ENCODE results near the gene SORCS2. TPM values are rescaled to one million over a fixed set of nuclear protein-coding genes. Genes with fewer than 3 reads are reported as not detected.

SORCS2 gene
- total and polyA plus RNA-seq, 2 of the 13 experiments (the other 11 are each of a cell fraction or from before 2014, with no cell fraction given), result 0.82 to 1.0 TPM

GRCh38 chr4:7754565-7755262 is 562.4 kb downstream of the SORCS2 start (continued):
- TF ChIP-seq RFX3 (CRISPR knock-in tag; IDR thresholded peaks at IDR 0.05), result no peak
- TF ChIP-seq TFDP1 (CRISPR knock-in tag; IDR thresholded peaks at IDR 0.05; ENCODE audit: borderline replicate concordance), result no peak
- TF ChIP-seq ZSCAN31 (CRISPR knock-in tag; IDR thresholded peaks at IDR 0.05; ENCODE audit: low read depth), result no peak

- TF ChIP-seq MYC (CRISPR knock-in tag; IDR thresholded peaks at IDR 0.05; ENCODE audit: borderline replicate concordance) (no peak), HOXA7 (CRISPR knock-in tag; IDR thresholded peaks at IDR 0.05) (no peak), CCDC6 (CRISPR knock-in tag; IDR thresholded peaks at IDR 0.05) (no peak), MTF2 (CRISPR knock-in tag; IDR thresholded peaks at IDR 0.05; ENCODE audit: borderline replicate concordance) (no peak), SIX4 (CRISPR knock-in tag; IDR thresholded peaks at IDR 0.05) (no peak), ZNF543 (CRISPR knock-in tag; IDR thresholded peaks at IDR 0.05) (no peak), HNRNPUL1 (IDR thresholded peaks at IDR 0.05; ENCODE audit: low read depth, low read length) (no peak), HNRNPL (IDR thresholded peaks at IDR 0.05; ENCODE audit: low read depth, low read length) (no peak), KDM3A (CRISPR knock-in tag; IDR thresholded peaks at IDR 0.05; ENCODE audit: low read depth) (no peak), ZSCAN31 (CRISPR knock-in tag; IDR thresholded peaks at IDR 0.05; ENCODE audit: low read depth) (no peak), GMEB2 (CRISPR knock-in tag; IDR thresholded peaks at IDR 0.05; ENCODE audit: low read depth) (no peak), EHMT2 (IDR thresholded peaks at IDR 0.05; ENCODE audit: borderline replicate concordance, low read depth, low read length) (no peak)
- Histone ChIP-seq H3K9me3 (ENCODE audit: low read length) (no peaks in the 10 kb centered on the region), H3K27ac (ENCODE audit: extremely low read length, insufficient read depth, low read length) (no peak overlapping the region), H3K79me2 (ENCODE audit: insufficient read depth, low read length) (no peaks in the 10 kb centered on the region), H3K4me3 (replicated peaks in 1 of 3; ENCODE audit: insufficient read depth in 1 of 3, low read depth in 2 of 3, low read length in 3 of 3) (no peak overlapping the region), H3K36me3 (replicated peaks in 1 of 2; ENCODE audit: control insufficient read depth in 1 of 2, insufficient read depth in 2 of 2, low read length in 2 of 2) (no peaks in the 10 kb centered on the region), H4K20me1 (ENCODE audit: insufficient read depth, low read length) (no peaks in the 10 kb centered on the region), H3K4me1 (ENCODE audit: insufficient read depth, low read length) (peaks cover 37% of the 10 kb centered on the region), H3K9ac (ENCODE audit: insufficient read depth, low read depth, low read length) (no peak overlapping the region), H3K27me3 (ENCODE audit: control insufficient read depth in 1 of 2, insufficient read depth in 2 of 2, low read length in 2 of 2) (no peaks in the 10 kb centered on the region), H3K4me2 (ENCODE audit: low read depth, low read length) (no peak overlapping the region), H2AFZ (ENCODE audit: low read length) (no peak overlapping the region)
- CTCF ChIA-PET (ENCODE audit: low intra/inter-chr PET ratio, low total read pairs), result no interaction called here
- FAIRE-seq, result no peak
- in situ Hi-C loops (cut with HindIII; ENCODE audit: extremely low pct_ligation_motif_present, low pct_unique_long_range_greater_than_20kb), result no loop called here
- no peak for DNase-seq (ENCODE audit: low spot score)
- POLR2A ChIA-PET, result no interaction called here
- WGBS (ENCODE audit: low lambda C conversion rate), result 92% methylated on average over 6 of the region's 16 CpGs
- BruUV-seq (replicated peaks), result no TSS peak
- intact Hi-C loops (cut with micrococcal nuclease; ENCODE audit: unreplicated experiment), result no loop called here
- no peak; the same call in 2 of the 3 replicates for ATAC-seq
Observed at GRCh38 chr4:7755561-7755960, 563.2 kb downstream of the SORCS2 start.
